GM23248 (cell line): ENCODE measurements around the gene SH3YL1. TPM values are rescaled to one million over a fixed set of nuclear protein-coding genes. Genes with fewer than 3 reads are reported as not detected.

Source experiments
- DNase-seq: peaks from one replicate; pipeline ENCODE4 v3.0.0-alpha.2; 2015
- H2AFZ ChIP-seq: fragments of 200-600 bp; sonication (generic); 2 replicates; pipeline ENCODE4 v1.6.1; 2016; ENCODE audit warnings: antibody characterized with exemption
- H3F3A ChIP-seq: fragments of 200-600 bp; sonication (generic); 2 replicates; pipeline ENCODE4 v1.6.1; 2016; ENCODE audit warnings: mild to moderate bottlenecking, antibody characterized with exemption, mixed run types; ENCODE audit not compliant: insufficient read depth
- H3K27ac ChIP-seq: fragments of 200-600 bp; sonication (generic); 2 replicates; pipeline ENCODE4 v1.5.1; 2016; ENCODE audit warnings: mild to moderate bottlenecking
- H3K27me3 ChIP-seq: fragments of 200-600 bp; sonication (generic); replicated peaks from 2 replicates; pipeline ENCODE4 v1.6.1; 2016; ENCODE audit warnings: mild to moderate bottlenecking; ENCODE audit not compliant: insufficient read depth
- H3K36me3 ChIP-seq: fragments of 200-600 bp; sonication (generic); 2 replicates; pipeline ENCODE4 v1.6.1; 2016; ENCODE audit warnings: low read depth, mild to moderate bottlenecking
- H3K4me1 ChIP-seq: fragments of 200-600 bp; sonication (generic); 2 replicates; pipeline ENCODE4 v1.6.1; 2016; ENCODE audit warnings: mild to moderate bottlenecking; ENCODE audit not compliant: insufficient read depth
- H3K4me2 ChIP-seq: fragments of 200-600 bp; sonication (generic); one replicate; pipeline ENCODE4 v1.6.1; 2016; ENCODE audit warnings: mild to moderate bottlenecking; ENCODE audit not compliant: unreplicated experiment
- H3K4me3 ChIP-seq: fragments of 200-600 bp; sonication (generic); 2 replicates; pipeline ENCODE4 v1.5.1; 2016; ENCODE audit warnings: mild to moderate bottlenecking
- H3K79me2 ChIP-seq: fragments of 200-600 bp; sonication (generic); 2 replicates; pipeline ENCODE4 v1.6.1; 2016; ENCODE audit warnings: mild to moderate bottlenecking; ENCODE audit not compliant: insufficient read depth
- H3K9ac ChIP-seq: fragments of 200-600 bp; sonication (generic); 2 replicates; pipeline ENCODE4 v1.6.1; 2016; ENCODE audit warnings: mild to moderate bottlenecking
- H3K9me2 ChIP-seq: fragments of 200-600 bp; sonication (generic); 2 replicates; pipeline ENCODE4 v1.6.1; 2016; ENCODE audit warnings: mixed run types, mild to moderate bottlenecking, moderate library complexity; ENCODE audit not compliant: insufficient read depth
- H3K9me3 ChIP-seq: fragments of 200-600 bp; sonication (generic); one replicate; pipeline ENCODE4 v1.6.1; 2017; ENCODE audit warnings: low read depth
- H4K20me1 ChIP-seq: fragments of 200-600 bp; sonication (generic); 2 replicates; pipeline ENCODE4 v1.6.0; 2016; ENCODE audit not compliant: insufficient read depth
- EZH2 ChIP-seq: fragments of 200-600 bp; sonication (generic); IDR thresholded peaks from 2 replicates; pipeline ENCODE4 v1.6.1; 2018; ENCODE audit warnings: antibody characterized with exemption, mild to moderate bottlenecking; ENCODE audit not compliant: insufficient read depth, poor library complexity, severe bottlenecking
- EZH2phosphoT487 ChIP-seq: fragments of 200-600 bp; sonication (generic); IDR thresholded peaks from 2 replicates; pipeline ENCODE4 v1.6.1; 2018; ENCODE audit warnings: antibody characterized with exemption, moderate library complexity, mild to moderate bottlenecking, low read depth; ENCODE audit not compliant: insufficient read depth
- WGBS, 2 experiments: methylation state at CpG; one replicate each; pipeline ENCODE4 v1.1.6; 2015 to 2017; ENCODE audit warnings: low lambda C conversion rate in 2 of 2, low coverage in 1 of 2; ENCODE audit errors: missing lambda C conversion rate in 2 of 2; 5-methylcytosine and 5-hydroxymethylcytosine counted together
- in situ Hi-C: fragments of 300-500 bp; cut with MboI; formaldehyde crosslinking; loops from 2 replicates; pipeline ENCODE4 v1.15.0; 2020
- polyA plus RNA-seq: library from polyadenylated mRNA; unstranded; fragments of >200 nt; fragmentation: Nextera tagmentation; extraction: Ambion mirVana; gene quantifications from 2 replicates; pipeline ENCODE4 v1.2.1, GENCODE V29; 2016
- total RNA-seq: library from RNA; depleted of rRNA; stranded (reverse); fragments of >200 nt; shearing (Covaris generic); gene quantifications from 2 replicates; pipeline ENCODE4 v1.2.3, GENCODE V29; 2014

Gene SH3YL1
- total and polyA plus RNA-seq, 2 experiments from 2014 or later, result 24.0 to 25.2 TPM

DNA sequence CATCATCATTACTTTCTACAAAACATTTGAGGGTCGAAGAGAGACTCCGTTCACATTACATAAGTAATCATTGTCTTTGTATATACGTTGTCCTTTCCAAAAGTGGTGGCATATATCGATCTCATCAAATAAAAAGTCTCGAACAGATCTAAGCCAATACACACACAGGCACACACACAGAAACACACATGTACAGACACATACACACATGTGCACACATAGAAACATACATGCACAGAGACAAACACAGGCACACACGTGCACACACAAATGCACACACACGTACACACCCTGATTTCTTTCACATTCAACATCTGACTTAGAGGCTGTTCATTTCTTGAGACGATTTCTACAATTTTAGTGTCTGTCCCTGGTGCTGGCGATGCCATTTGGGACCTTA is 41.5 kb upstream of the SH3YL1 start:
- Histone ChIP-seq H3K79me2 (no peaks in the 10 kb centered on the region), H3K4me1 (no peaks in the 10 kb centered on the region), H2AFZ (no peak overlapping the region), H3K4me2 (no peak overlapping the region), H4K20me1 (no peaks in the 10 kb centered on the region), H3K36me3 (no peaks in the 10 kb centered on the region), H3K9ac (no peak overlapping the region), H3K9me2 (no peaks in the 10 kb centered on the region), H3K9me3 (no peaks in the 10 kb centered on the region), H3K27me3 (no peaks in the 10 kb centered on the region), H3K27ac (no peak overlapping the region), H3F3A (no peaks in the 10 kb centered on the region), H3K4me3 (no peak overlapping the region)
- in situ Hi-C loops, result no loop called here
- TF ChIP-seq EZH2phosphoT487, result no peak
- TF ChIP-seq EZH2, result no peak
- no peak for DNase-seq
- 63% methylated on average over 9 of the region's 9 CpGs for WGBS, 2 experiments

DNA sequence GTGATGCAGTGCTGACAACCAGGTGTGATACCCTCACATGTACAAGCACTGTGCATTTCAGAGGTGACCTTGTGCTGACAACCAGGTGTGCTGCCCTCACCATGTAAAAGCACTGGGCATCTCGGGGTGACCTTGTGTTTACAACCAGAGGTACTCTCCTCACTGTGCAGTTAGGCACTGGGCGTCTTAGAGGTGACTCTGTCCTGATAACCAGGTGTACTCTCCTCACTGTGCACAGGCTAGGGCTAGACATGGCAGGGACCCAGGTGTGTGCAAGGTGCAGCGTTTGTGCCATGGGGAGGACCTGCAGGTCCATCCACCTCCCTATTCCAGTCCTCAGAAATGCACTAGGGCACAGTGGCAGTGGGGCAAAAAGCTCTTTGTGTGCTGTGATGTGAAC is 32.5 kb upstream of the SH3YL1 start:
- H3K4me1 ChIP-seq, result no peaks in the 10 kb centered on the region
- no peaks in the 10 kb centered on the region for H3K9me2 ChIP-seq
- in situ Hi-C loops, result no loop called here
- H3K36me3 ChIP-seq, result no peaks in the 10 kb centered on the region
- H3F3A ChIP-seq, result no peaks in the 10 kb centered on the region
- no peak overlapping the region for H3K27ac ChIP-seq
- no peaks in the 10 kb centered on the region for H4K20me1 ChIP-seq
- H3K4me2 ChIP-seq, result no peak overlapping the region
- TF ChIP-seq EZH2phosphoT487, result no peak
- TF ChIP-seq EZH2, result no peak
- H3K79me2 ChIP-seq, result no peaks in the 10 kb centered on the region
- DNase-seq, result no peak
- H2AFZ ChIP-seq, result no peak overlapping the region
- no peak overlapping the region for H3K9ac ChIP-seq
- H3K27me3 ChIP-seq, result no peaks in the 10 kb centered on the region; the same call in 1 of the 2 replicates
- 28 to 29% methylated on average over 3 of the region's 3 CpGs for WGBS, 2 experiments
- H3K4me3 ChIP-seq, result no peak overlapping the region
- H3K9me3 ChIP-seq, result no peaks in the 10 kb centered on the region

DNA sequence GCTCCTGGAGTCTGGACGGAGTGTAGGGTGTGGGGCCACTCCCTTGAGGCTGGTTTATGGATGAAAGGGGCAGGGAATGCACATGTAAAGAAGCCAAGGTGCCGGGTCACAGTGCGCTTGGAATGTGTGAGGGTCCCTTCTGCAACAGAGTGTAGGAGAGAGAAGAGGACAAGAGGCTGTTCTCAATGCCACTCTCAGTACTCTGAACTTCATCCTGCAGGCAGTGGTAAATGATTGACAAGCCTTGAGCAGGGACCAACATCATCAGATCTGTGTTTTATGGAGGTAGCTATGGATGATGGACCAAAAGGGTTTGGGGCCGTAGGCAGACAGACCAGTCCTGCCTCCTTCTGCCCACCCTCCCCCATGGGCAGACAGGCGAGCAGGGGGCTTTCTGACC is 31.3 kb upstream of the SH3YL1 start:
- H3K79me2 ChIP-seq, result no peaks in the 10 kb centered on the region
- H3K9me2 ChIP-seq, result no peaks in the 10 kb centered on the region
- no peaks in the 10 kb centered on the region for H3F3A ChIP-seq
- no peak overlapping the region for H3K27ac ChIP-seq
- TF ChIP-seq EZH2 (no peak), EZH2phosphoT487 (no peak)
- H3K27me3 ChIP-seq, result no peaks in the 10 kb centered on the region; the same call in 1 of the 2 replicates
- H3K4me3 ChIP-seq, result no peak overlapping the region
- 52 to 57% methylated on average over 5 of the region's 5 CpGs for WGBS, 2 experiments
- H3K9ac ChIP-seq, result no peak overlapping the region
- H3K36me3 ChIP-seq, result no peaks in the 10 kb centered on the region
- in situ Hi-C loops, result no loop called here
- H3K4me1 ChIP-seq, result no peaks in the 10 kb centered on the region
- no peaks in the 10 kb centered on the region for H4K20me1 ChIP-seq
- no peak overlapping the region for H2AFZ ChIP-seq
- H3K4me2 ChIP-seq, result no peak overlapping the region
- DNase-seq, result no peak
- H3K9me3 ChIP-seq, result no peaks in the 10 kb centered on the region

DNA sequence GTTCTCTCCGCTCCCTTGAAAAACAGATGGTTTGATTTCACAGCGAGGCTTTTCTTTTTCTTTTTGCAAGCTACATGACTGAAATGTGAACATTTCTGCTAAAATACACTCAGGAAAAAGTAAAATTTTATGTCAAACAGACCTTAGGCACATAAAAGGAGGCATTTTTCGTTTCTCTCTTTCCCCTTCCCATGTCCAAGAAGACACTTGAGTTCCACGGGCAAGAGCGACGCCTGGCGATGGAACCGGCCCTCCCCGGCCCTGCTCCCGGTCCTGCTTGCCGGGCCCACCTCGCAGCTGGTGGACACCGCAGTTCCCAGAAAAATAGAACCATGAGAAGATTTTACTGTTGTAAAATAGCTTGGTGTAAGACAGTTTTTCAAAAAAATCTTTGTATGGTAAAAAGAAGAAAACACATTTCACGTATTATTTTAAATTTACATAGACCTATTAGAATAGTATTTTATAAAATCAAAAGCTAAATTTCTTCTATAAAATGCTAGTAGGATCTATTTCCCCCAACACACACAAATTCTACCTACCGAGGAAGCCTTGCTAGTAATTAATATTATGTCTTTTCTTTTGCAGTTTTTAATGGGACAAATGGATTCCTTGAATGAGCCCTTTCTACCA is 26.4 kb upstream of the SH3YL1 start:
- 6 to 8% methylated on average over 15 of the region's 15 CpGs for WGBS, 2 experiments
- H4K20me1 ChIP-seq, result no peaks in the 10 kb centered on the region
- TF ChIP-seq EZH2 (no peak), EZH2phosphoT487 (no peak)
- peak; percentile 81 for DNase-seq
- no peak overlapping the region for H3K9ac ChIP-seq
- H3K36me3 ChIP-seq, result no peaks in the 10 kb centered on the region
- H3K27ac ChIP-seq, result no peak overlapping the region
- peak overlapping the region; percentile 82 for H2AFZ ChIP-seq
- H3K79me2 ChIP-seq, result no peaks in the 10 kb centered on the region
- H3F3A ChIP-seq, result peaks cover 13% of the 10 kb centered on the region
- peaks cover 4% of the 10 kb centered on the region; the same call in 1 of the 2 replicates for H3K27me3 ChIP-seq
- H3K4me1 ChIP-seq, result peaks cover 9% of the 10 kb centered on the region
- peak overlapping the region; percentile 71 for H3K4me3 ChIP-seq
- H3K4me2 ChIP-seq, result peak overlapping the region; percentile 86
- no peaks in the 10 kb centered on the region for H3K9me3 ChIP-seq
- no peaks in the 10 kb centered on the region for H3K9me2 ChIP-seq
- in situ Hi-C loops, result no loop called here
